K562 treated with DMSO at 1 percent for 4 hours (cell line): ENCODE data around the gene NPNT. TPM values are rescaled to one million over a fixed set of nuclear protein-coding genes. Genes with fewer than 3 reads are reported as not detected.

Experiments used
- total RNA-seq: library from RNA; unstranded; fragments of 300-600 nt; gene quantifications from 2 replicates; pipeline ENCODE4 v1.2.3, GENCODE V29; 2022; ENCODE audit not compliant: insufficient read depth

The NPNT gene
- total RNA-seq, result not detected in 2 replicates

GRCh38 chr4:105894660-105895582 lies at the start of gene NPNT:
Gene NPNT (plus strand): TSS chr4:105895471. CDS start chr4:105895653, 182 bp downstream.

Other genes starting within 250 kb of the NPNT start
- 19.2 and 21.4 TPM in 2 replicates for gene INTS12, start 186.8 kb upstream of the NPNT start, total RNA-seq
- 7.2 and 8.6 TPM in 2 replicates for gene GSTCD, start 186.7 kb upstream of the NPNT start, total RNA-seq